WERI-Rb-1 (cell line): ENCODE data around the gene FAM200C.

Experiments used
- DNase-seq: peaks from one replicate; pipeline ENCODE4 v3.0.0-alpha.2; 2020
- H3K27ac ChIP-seq: fragments of 250-450 bp; sonication (Bioruptor Pico); 2 replicates; pipeline ENCODE4 v1.5.1; 2020; ENCODE audit warnings: mild to moderate bottlenecking, moderate library complexity
- H3K27me3 ChIP-seq: fragments of 250-450 bp; sonication (Bioruptor Pico); 2 replicates; pipeline ENCODE4 v1.5.1; 2021; ENCODE audit warnings: mild to moderate bottlenecking, low read depth, moderate library complexity; ENCODE audit not compliant: insufficient read depth, severe bottlenecking
- H3K36me3 ChIP-seq: fragments of 250-450 bp; sonication (Bioruptor Pico); 2 replicates; pipeline ENCODE4 v1.5.1; 2020; ENCODE audit warnings: mild to moderate bottlenecking, moderate library complexity
- H3K4me3 ChIP-seq: 2 replicates; pipeline ENCODE4 v1.5.1; 2011; ENCODE audit warnings: low read depth, mild to moderate bottlenecking, control low read depth, low read length
- H3K9me3 ChIP-seq: fragments of 250-450 bp; sonication (Bioruptor Pico); 2 replicates; pipeline ENCODE4 v1.5.1; 2021; ENCODE audit warnings: mild to moderate bottlenecking, moderate library complexity; ENCODE audit not compliant: severe bottlenecking
- CTCF ChIP-seq: IDR thresholded peaks from 2 replicates; pipeline ENCODE4 v1.5.1; 2011; ENCODE audit warnings: low read depth, mild to moderate bottlenecking, control low read depth, inconsistent platforms, low read length

The FAM200C gene

GRCh38 chr5:160423099-160423498 is 23.2 kb upstream of the FAM200C start:
- Histone ChIP-seq H3K36me3 (peaks cover 55% of the 10 kb centered on the region), H3K4me3 (no peak overlapping the region; the same call in 1 of the 2 replicates), H3K27ac (no peak overlapping the region), H3K9me3 (no peaks in the 10 kb centered on the region), H3K27me3 (no peaks in the 10 kb centered on the region)
- TF ChIP-seq CTCF = no peak
- no peak for DNase-seq

GRCh38 chr5:160421625-160422258 is 21.9 kb upstream of the FAM200C start, which contains the start of gene PTTG1:
PTTG1 (plus strand) TSS chr5:160421855; CDS start chr5:160422313, 458 bp downstream.
- Histone ChIP-seq H3K36me3 (peaks cover 42% of the 10 kb centered on the region), H3K27me3 (no peaks in the 10 kb centered on the region), H3K27ac (peak within 1 kb of the TSS; percentile 82), H3K4me3 (peak within 1 kb of the TSS; percentile 74), H3K9me3 (no peaks in the 10 kb centered on the region)
- DNase-seq = peak; percentile 98
- TF ChIP-seq CTCF = no peak

- DNase-seq = no peak
- TF ChIP-seq CTCF = no peak
- no peaks in the 10 kb centered on the region for H3K27me3 ChIP-seq
- H3K4me3 ChIP-seq = no peak overlapping the region
- peaks cover 29% of the 10 kb centered on the region for H3K36me3 ChIP-seq
- peak overlapping the region; percentile 65; the same call in 1 of the 2 replicates for H3K27ac ChIP-seq
- no peaks in the 10 kb centered on the region for H3K9me3 ChIP-seq
These were observed 20.4 kb upstream of the FAM200C start for GRCh38 chr5:160420331-160420610.

- Histone ChIP-seq H3K36me3 (peaks cover 23% of the 10 kb centered on the region), H3K27me3 (no peaks in the 10 kb centered on the region), H3K9me3 (no peaks in the 10 kb centered on the region), H3K4me3 (peak overlapping the region; percentile 97), H3K27ac (peak overlapping the region; percentile 65)
- no peak for TF ChIP-seq CTCF
- DNase-seq = no peak
These were observed 19.8 kb upstream of the FAM200C start for GRCh38 chr5:160419458-160420330.

GRCh38 chr5:160418561-160419457 is 19.0 kb upstream of the FAM200C start, which contains the start of gene SLU7:
SLU7 (minus strand) TSS chr5:160419081; CDS start chr5:160415294, 3,787 bp downstream.
- H3K4me3 ChIP-seq = peak within 1 kb of the TSS; percentile 97
- no peaks in the 10 kb centered on the region for H3K27me3 ChIP-seq
- peak; percentile 94 for DNase-seq
- TF ChIP-seq CTCF = no peak
- no peaks in the 10 kb centered on the region for H3K9me3 ChIP-seq
- peak within 1 kb of the TSS; percentile 65 for H3K27ac ChIP-seq
- peaks cover 19% of the 10 kb centered on the region for H3K36me3 ChIP-seq
